Measurements from ENCODE around the gene CCDC6. TPM values are rescaled to one million over a fixed set of nuclear protein-coding genes. Genes with fewer than 3 reads are reported as not detected.
A peak's percentile ranks its signal among the peaks of the same experiment; 100 is the strongest.

Gene CCDC6
- total and polyA plus RNA-seq, 11 donors: 3.7 to 47.1 (median 17.4) TPM

DNA sequence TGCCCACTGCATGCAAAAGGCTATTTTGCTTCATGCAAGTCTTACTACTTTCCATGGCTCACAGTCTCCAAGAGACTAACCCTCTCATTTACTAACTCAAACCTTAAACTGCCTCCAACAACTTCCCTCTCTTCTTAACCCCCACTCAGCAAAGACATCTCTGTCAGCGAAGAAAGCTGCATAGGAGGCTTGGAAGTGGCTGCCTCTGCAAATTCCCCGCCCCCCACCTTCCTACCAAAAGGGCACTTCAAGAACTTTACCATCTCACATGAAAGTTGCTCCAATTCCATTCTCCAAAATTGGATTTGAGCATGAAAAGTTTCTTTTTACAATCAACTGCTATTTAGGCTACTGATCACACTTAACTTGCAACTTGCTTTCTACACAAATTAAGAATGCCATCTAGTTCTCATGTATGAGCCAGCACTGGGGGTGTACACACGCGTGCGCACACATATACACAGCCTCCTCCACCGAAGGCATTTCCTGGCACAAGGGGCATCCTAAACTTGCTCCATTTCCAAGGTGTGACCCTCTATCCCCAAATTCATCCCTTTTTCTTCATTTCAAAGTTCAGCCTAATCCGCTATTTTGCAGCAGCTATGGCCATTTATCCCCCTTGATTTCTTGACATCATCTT, 1.8 kb downstream of the CCDC6 start:
- peak overlapping the region in 8 of 12 donors; percentile 83 to 96 (median 92) for H3K27ac ChIP-seq
- peaks cover 0 to 3% (median 0%) of the 10 kb centered on the region in 9 donors for H3K36me3 ChIP-seq
- peak overlapping the region in 11 of 12 donors; percentile 76 to 98 (median 93) for H3K4me3 ChIP-seq
- no peak for DNase-seq
- no peaks in the 10 kb centered on the region for H3K9me3 ChIP-seq
- 71 to 76% (median 72%) methylated on average over 7 of the region's 7 CpGs for WGBS, 4 donors
- peaks cover 0 to 52% (median 31%) of the 10 kb centered on the region in 12 donors for H3K4me1 ChIP-seq
- intact Hi-C loops (cut with DNase I): loop anchor here in 9 of 10 donors (5.0 to 10.0 kb wide), 6 partner anchors 37 to 280 kb away; no protein-coding TSS in a partner anchor
- ATAC-seq: no peak
- H3K27me3 ChIP-seq: no peaks in the 10 kb centered on the region
- no peak for TF ChIP-seq POLR2A (IDR thresholded peaks at IDR 0.05)
- TF ChIP-seq, protein P1, sequence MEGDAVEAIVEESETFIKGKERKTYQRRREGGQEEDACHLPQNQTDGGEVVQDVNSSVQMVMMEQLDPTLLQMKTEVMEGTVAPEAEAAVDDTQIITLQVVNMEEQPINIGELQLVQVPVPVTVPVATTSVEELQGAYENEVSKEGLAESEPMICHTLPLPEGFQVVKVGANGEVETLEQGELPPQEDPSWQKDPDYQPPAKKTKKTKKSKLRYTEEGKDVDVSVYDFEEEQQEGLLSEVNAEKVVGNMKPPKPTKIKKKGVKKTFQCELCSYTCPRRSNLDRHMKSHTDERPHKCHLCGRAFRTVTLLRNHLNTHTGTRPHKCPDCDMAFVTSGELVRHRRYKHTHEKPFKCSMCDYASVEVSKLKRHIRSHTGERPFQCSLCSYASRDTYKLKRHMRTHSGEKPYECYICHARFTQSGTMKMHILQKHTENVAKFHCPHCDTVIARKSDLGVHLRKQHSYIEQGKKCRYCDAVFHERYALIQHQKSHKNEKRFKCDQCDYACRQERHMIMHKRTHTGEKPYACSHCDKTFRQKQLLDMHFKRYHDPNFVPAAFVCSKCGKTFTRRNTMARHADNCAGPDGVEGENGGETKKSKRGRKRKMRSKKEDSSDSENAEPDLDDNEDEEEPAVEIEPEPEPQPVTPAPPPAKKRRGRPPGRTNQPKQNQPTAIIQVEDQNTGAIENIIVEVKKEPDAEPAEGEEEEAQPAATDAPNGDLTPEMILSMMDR (IDR thresholded peaks at IDR 0.05): no peak

DNA sequence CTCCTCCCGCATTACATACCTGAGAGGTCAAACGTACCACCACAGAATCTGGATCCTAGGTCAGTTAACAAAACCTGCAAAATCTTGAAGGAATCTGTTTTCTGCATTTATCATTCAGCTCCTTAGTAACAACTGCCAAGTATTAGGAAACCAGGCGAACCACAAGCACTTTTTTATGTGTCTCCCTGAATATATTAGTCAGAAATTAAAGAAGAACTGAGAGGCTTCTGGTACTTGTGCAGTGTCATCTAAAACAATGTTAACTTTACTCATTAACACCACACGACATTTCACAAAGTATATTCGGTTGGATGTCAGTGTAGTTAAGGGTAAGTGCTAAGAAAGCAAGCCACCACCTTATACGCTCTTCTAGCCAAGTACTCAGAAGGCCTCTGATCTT, 2.5 kb downstream of the CCDC6 start:
- intact Hi-C loops (cut with DNase I): loop anchor here in 5 of 10 donors (5.0 to 10.0 kb wide), 3 partner anchors 37 to 279 kb away; no protein-coding TSS in a partner anchor
- H3K9me3 ChIP-seq: no peaks in the 10 kb centered on the region
- WGBS, 4 donors: 68 to 75% (median 72%) methylated on average over 6 of the region's 6 CpGs
- H3K4me1 ChIP-seq: peaks cover 0 to 50% (median 36%) of the 10 kb centered on the region in 12 donors
- peak overlapping the region in 4 of 12 donors; percentile 76 to 98 (median 92) for H3K4me3 ChIP-seq
- TF ChIP-seq POLR2A (IDR thresholded peaks at IDR 0.05): no peak
- TF ChIP-seq, protein P1 (IDR thresholded peaks at IDR 0.05): no peak
- H3K36me3 ChIP-seq: peaks cover 0 to 3% (median 0%) of the 10 kb centered on the region in 9 donors
- DNase-seq (no peak), ATAC-seq (no peak)
- H3K27me3 ChIP-seq: no peaks in the 10 kb centered on the region
- peak overlapping the region in 1 of 12 donors; percentile 96 for H3K27ac ChIP-seq

DNA sequence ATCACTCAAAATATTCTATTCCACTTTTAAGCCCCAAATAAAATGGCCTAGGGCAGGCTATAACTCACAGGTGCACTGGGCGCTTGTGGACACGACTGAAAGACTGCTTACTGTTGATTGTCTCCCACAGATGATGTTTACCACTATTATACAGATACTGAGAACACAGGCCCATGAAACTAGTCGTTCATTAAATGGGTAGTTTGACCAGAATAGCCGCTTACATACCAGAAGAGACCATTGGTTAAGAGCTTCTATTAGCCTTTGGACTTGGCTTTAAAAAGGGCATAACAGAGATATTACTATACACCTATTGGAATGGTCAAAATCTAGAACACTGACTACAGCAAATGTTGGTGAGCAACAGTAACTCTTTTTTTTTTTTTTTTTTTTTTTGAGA, 4.3 kb downstream of the CCDC6 start:
- DNase-seq (no peak), ATAC-seq (no peak)
- Histone ChIP-seq H3K36me3 (peaks cover 0 to 3% (median 0%) of the 10 kb centered on the region in 9 donors), H3K9me3 (no peaks in the 10 kb centered on the region), H3K27ac (peak overlapping the region in 1 of 12 donors; percentile 52), H3K4me3 (no peak overlapping the region), H3K27me3 (no peaks in the 10 kb centered on the region), H3K4me1 (peaks cover 3 to 49% (median 38%) of the 10 kb centered on the region in 12 donors)
- TF ChIP-seq, protein P1 (IDR thresholded peaks at IDR 0.05): no peak
- no peak for TF ChIP-seq POLR2A (IDR thresholded peaks at IDR 0.05)
- intact Hi-C loops (cut with DNase I): loop anchor here in 5 of 10 donors (5.0 to 10.0 kb wide), 3 partner anchors 35 to 277 kb away; no protein-coding TSS in a partner anchor
- 89 to 94% (median 92%) methylated on average over 4 of the region's 4 CpGs for WGBS, 4 donors

DNA sequence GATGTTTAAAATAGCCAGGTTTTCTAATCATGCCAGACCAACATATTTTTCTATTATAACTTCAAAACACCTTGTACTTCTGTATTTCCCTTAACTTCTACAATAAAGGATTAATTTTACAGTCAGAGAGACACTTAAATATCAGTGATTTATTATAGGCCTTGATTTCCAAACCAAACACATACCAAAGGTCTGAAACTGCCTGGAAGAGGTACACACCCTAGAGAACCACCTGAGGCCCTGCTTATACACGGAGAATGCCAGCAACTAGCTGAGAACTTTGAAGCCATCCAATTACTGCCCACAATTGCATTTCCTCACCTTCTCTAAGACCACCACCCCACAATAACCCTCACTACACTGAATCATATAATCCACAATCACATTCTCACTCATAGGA, 4.9 kb downstream of the CCDC6 start:
- TF ChIP-seq POLR2A (IDR thresholded peaks at IDR 0.05): no peak
- TF ChIP-seq, protein P1 (IDR thresholded peaks at IDR 0.05): no peak
- H3K9me3 ChIP-seq: no peaks in the 10 kb centered on the region
- ATAC-seq: no peak
- peak overlapping the region in 1 of 12 donors; percentile 52 for H3K27ac ChIP-seq
- no peak for DNase-seq
- peaks cover 3 to 51% (median 41%) of the 10 kb centered on the region in 12 donors for H3K4me1 ChIP-seq
- peaks cover 0 to 3% (median 0%) of the 10 kb centered on the region in 9 donors for H3K36me3 ChIP-seq
- no peak overlapping the region for H3K4me3 ChIP-seq
- intact Hi-C loops (cut with DNase I): loop anchor here in 5 of 10 donors (5.0 to 10.0 kb wide), 3 partner anchors 34 to 277 kb away; no protein-coding TSS in a partner anchor
- no peaks in the 10 kb centered on the region for H3K27me3 ChIP-seq
- 89 to 94% (median 92%) methylated on average over 1 of the region's 1 CpG for WGBS, 4 donors
